Measurements from ENCODE around the gene PRELID1. TPM values are rescaled to one million over a fixed set of nuclear protein-coding genes. Genes with fewer than 3 reads are reported as not detected.

Gene PRELID1
- total RNA-seq, 6 experiments from 2014 or later = 64.1 to 116 (median 84.4) TPM

DNA sequence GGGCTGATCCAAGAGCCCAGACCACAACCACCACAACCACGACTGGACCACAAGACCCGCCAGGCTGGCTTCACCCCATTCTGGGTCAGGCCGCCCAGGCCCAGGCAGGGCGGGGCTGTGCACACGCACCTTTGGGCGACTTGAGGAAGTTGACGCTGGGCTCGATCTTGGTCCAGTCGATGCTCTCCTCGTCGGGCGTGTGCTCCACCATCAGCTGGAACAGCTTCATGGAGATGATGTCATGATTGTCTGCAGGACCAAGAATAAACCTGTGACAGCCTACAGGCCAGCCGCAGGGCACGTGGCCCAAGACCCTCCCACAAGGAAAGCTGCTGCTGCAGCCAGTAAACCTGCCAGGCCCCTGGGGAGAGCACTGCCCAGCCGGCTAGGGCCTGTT is 30.6 kb downstream of the PRELID1 start:
- Histone ChIP-seq H3K9me3 (no peaks in the 10 kb centered on the region), H3K4me1 (peaks cover 0 to 25% (median 4%) of the 10 kb centered on the region in 4 donors), H3K27me3 (no peaks in the 10 kb centered on the region), H3K4me3 (no peak overlapping the region), H3K36me3 (peaks cover 0 to 69% (median 40%) of the 10 kb centered on the region in 4 donors), H3K27ac (no peak overlapping the region)
- DNase-seq (peak in 1 of 3 donors; percentile 39), ATAC-seq (no peak)
- intact Hi-C loops (cut with DNase I) = no loop called here
- TF ChIP-seq, protein P1, sequence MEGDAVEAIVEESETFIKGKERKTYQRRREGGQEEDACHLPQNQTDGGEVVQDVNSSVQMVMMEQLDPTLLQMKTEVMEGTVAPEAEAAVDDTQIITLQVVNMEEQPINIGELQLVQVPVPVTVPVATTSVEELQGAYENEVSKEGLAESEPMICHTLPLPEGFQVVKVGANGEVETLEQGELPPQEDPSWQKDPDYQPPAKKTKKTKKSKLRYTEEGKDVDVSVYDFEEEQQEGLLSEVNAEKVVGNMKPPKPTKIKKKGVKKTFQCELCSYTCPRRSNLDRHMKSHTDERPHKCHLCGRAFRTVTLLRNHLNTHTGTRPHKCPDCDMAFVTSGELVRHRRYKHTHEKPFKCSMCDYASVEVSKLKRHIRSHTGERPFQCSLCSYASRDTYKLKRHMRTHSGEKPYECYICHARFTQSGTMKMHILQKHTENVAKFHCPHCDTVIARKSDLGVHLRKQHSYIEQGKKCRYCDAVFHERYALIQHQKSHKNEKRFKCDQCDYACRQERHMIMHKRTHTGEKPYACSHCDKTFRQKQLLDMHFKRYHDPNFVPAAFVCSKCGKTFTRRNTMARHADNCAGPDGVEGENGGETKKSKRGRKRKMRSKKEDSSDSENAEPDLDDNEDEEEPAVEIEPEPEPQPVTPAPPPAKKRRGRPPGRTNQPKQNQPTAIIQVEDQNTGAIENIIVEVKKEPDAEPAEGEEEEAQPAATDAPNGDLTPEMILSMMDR (IDR thresholded peaks at IDR 0.05) = no peak
- no peak for TF ChIP-seq POLR2A (IDR thresholded peaks at IDR 0.05)
- WGBS (ENCODE audit: insufficient coverage, low coverage, low lambda C conversion rate, missing lambda C conversion rate) = 92% methylated on average over 2 of the region's 15 CpGs

DNA sequence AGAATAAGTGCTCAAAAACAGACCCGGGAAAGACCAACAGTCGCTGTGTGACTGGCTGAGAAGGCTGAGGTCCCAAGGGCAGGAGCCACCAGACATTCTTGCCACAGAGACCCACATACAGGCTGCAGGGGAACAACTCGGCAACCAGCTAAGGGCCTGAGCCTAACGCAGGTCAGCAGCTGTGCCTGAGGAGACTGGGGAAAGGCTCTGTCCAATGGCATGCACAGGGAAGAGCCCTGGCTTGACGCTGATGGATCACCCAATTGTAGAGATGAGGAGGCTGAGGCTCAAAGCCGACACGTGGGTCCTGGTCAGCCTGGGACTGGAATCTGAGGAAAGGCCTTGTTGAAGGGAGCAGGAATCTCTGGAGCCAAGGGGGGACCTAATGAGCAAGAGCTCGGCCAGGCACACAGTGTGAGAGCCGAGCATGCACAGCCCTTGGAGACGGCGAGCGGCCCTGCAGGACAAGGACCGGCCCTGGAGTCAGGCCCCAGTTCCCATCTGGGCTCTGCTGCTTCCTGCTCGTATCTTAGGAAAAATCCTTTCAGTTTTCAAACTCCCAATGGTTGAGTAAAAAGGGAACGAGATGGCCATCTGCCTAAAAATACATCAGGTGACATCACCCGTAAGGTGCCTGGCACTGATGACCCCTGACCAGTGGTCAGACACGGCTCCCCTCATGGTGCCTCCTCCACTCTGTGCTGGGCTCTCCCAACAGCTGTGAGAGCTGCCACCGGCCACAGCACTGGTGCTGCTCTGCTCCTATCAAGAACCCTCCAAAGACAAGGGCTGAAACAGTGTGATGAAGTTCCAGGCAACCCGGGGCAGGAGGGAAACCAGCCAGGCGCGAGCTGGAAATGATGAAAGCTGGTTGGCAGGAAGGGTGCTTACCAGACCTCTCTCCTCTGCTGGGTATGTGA is 31.4 kb downstream of the PRELID1 start:
- peaks cover 0 to 72% (median 43%) of the 10 kb centered on the region in 4 donors for H3K36me3 ChIP-seq
- H3K27ac ChIP-seq = peak overlapping the region in 2 of 3 donors; percentile 3 to 64

DNA sequence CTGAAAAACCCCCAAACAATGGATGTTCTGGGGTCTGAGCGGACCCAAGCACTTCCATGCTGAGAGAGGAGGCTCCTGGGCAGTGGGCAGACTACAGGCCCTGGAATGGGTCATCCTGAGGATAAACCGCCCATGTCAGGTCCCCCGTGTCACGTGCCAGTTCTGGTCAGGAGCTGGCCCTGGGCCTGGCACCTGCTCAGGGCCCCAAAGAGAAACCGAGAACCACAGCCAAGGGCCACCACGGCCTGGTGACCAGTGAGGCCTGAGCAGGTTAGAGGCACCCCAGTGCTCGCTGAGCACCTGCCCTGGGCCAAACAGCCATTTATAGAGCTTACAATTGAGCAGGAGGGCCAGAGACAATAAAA is 32.1 kb downstream of the PRELID1 start:
- peak in 1 of 3 donors; percentile 65 for DNase-seq
- Histone ChIP-seq H3K27ac (peak overlapping the region in 2 of 3 donors; percentile 3 to 64), H3K9me3 (no peaks in the 10 kb centered on the region), H3K4me1 (peaks cover 0 to 30% (median 4%) of the 10 kb centered on the region in 4 donors), H3K4me3 (no peak overlapping the region), H3K27me3 (no peaks in the 10 kb centered on the region), H3K36me3 (peaks cover 0 to 72% (median 41%) of the 10 kb centered on the region in 4 donors)
- TF ChIP-seq, protein P1 (IDR thresholded peaks at IDR 0.05) = no peak
- TF ChIP-seq POLR2A (IDR thresholded peaks at IDR 0.05) = no peak
- intact Hi-C loops (cut with DNase I) = no loop called here
- peak in 3 of 4 donors; percentile 42 to 69 (median 62) for ATAC-seq
- WGBS (ENCODE audit: insufficient coverage, low coverage, low lambda C conversion rate, missing lambda C conversion rate) = no CpG with 5 or more reads among the region's 7 CpGs

More for the DNA sequence above, 31.4 kb downstream of the PRELID1 start:
- Histone ChIP-seq H3K27me3 (no peaks in the 10 kb centered on the region), H3K4me1 (peaks cover 0 to 30% (median 4%) of the 10 kb centered on the region in 4 donors), H3K4me3 (no peak overlapping the region), H3K9me3 (no peaks in the 10 kb centered on the region)
- 41% methylated on average over 4 of the region's 21 CpGs for WGBS (ENCODE audit: insufficient coverage, low coverage, low lambda C conversion rate, missing lambda C conversion rate)
- intact Hi-C loops (cut with DNase I) = no loop called here
- peak in 1 of 3 donors; percentile 59 for DNase-seq
- ATAC-seq = peak; percentile 7 to 70 (median 68)
- TF ChIP-seq, protein P1 (IDR thresholded peaks at IDR 0.05) = no peak
- no peak for TF ChIP-seq POLR2A (IDR thresholded peaks at IDR 0.05)

DNA sequence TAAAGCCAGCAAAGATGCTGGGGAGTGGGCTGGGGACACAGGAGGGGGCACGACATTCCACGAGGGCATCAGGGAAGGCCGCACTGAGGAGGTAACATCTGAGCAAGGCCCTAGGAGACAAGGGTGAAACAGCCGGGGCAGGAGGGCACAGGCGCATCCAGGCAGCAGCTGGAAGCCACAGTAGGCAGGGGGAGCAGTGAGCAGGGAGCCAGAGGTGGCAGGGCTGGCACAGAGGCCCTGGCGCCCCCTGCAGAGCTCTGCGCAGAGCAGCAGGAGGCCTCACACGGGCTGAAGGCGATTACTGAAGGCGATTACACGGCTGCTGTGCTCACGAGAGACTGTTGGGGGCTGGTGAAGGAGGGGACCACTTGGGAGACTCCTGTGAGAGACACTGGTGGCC is 32.5 kb downstream of the PRELID1 start:
- no peak for TF ChIP-seq POLR2A (IDR thresholded peaks at IDR 0.05)
- TF ChIP-seq, protein P1 (IDR thresholded peaks at IDR 0.05) = peak; percentile 23 to 37 (median 28)
- Histone ChIP-seq H3K36me3 (peaks cover 0 to 72% (median 41%) of the 10 kb centered on the region in 4 donors), H3K4me1 (peaks cover 0 to 30% (median 4%) of the 10 kb centered on the region in 4 donors), H3K27me3 (no peaks in the 10 kb centered on the region), H3K9me3 (no peaks in the 10 kb centered on the region), H3K4me3 (no peak overlapping the region), H3K27ac (peak overlapping the region in 2 of 3 donors; percentile 3 to 64)
- intact Hi-C loops (cut with DNase I) = no loop called here
- peak in 1 of 3 donors; percentile 57 for DNase-seq
- ATAC-seq = peak; percentile 41 to 57 (median 48)
- 58% methylated on average over 9 of the region's 12 CpGs for WGBS (ENCODE audit: insufficient coverage, low coverage, low lambda C conversion rate, missing lambda C conversion rate)
